HepG2 (cell line): ENCODE results near the gene MAP4K3. TPM values are rescaled to one million over a fixed set of nuclear protein-coding genes. Genes with fewer than 3 reads are reported as not detected.

Experiments used
- ATAC-seq: fragments of 200-7000 bp; cut with Tn5 transposase; 3 replicates; pipeline ENCODE4 v1.9.1; 2020; ENCODE audit warnings: mild to moderate bottlenecking, moderate library complexity
- BruUV-seq: library from RNA; stranded (reverse); fragments of 400-500 nt; replicated peaks from 2 replicates; lab custom pipeline; 2021; lab: Mats Ljungman, UMichigan
- CTCF ChIA-PET: fragments of 300-600 bp; formaldehyde crosslinking; extraction: SDS; loops from one replicate; lab custom pipeline; 2021; ENCODE audit warnings: low total read pairs, inconsistent platforms, low intra/inter-chr PET ratio; lab: Yijun Ruan, JAX
- POLR2A ChIA-PET: fragments of 350-600 bp; sonication (Branson Sonifier 250); formaldehyde crosslinking; loops from one replicate; lab custom pipeline; 2020; ENCODE audit warnings: antibody characterized with exemption, inconsistent platforms; lab: Yijun Ruan, JAX
- DNase-seq: peaks from one replicate; pipeline ENCODE4 v3.0.0-alpha.2; 2015; ENCODE audit warnings: low spot score
- FAIRE-seq: peaks from 3 replicates; lab custom pipeline; 2011; peaks lifted over from hg19 to GRCh38; lab: Jason Lieb, UNC
- H2AFZ ChIP-seq: one replicate; pipeline ENCODE4 v1.6.1; 2011; ENCODE audit warnings: low read length, inconsistent platforms
- H3K27ac ChIP-seq: fragments of 300-600 bp; 3 replicates; pipeline ENCODE4 v1.8.0; 2011; ENCODE audit warnings: mixed run types, mild to moderate bottlenecking, mixed read lengths, low read length, inconsistent platforms; ENCODE audit not compliant: insufficient read depth; ENCODE audit errors: extremely low read length
- H3K27me3 ChIP-seq, 2 experiments: fragments of 200-600 bp in 1 of 2; 2 replicates in 1 of 2; 3 replicates in 1 of 2; pipeline versions ENCODE4 v1.6.0 to v1.8.0; 2011; ENCODE audit warnings: low read length in 2 of 2, mild to moderate bottlenecking in 2 of 2, moderate library complexity in 2 of 2, inconsistent platforms in 1 of 2; ENCODE audit not compliant: insufficient read depth in 2 of 2, control insufficient read depth in 1 of 2
- H3K36me3 ChIP-seq, 2 experiments: fragments of 200-600 bp in 1 of 2; replicated peaks in 1 of 2; 2 replicates in 1 of 2; 3 replicates in 1 of 2; pipeline versions ENCODE4 v1.5.1 to v1.8.0; 2011; ENCODE audit warnings: low read length in 2 of 2, inconsistent platforms in 1 of 2; ENCODE audit not compliant: insufficient read depth in 2 of 2, control insufficient read depth in 1 of 2
- H3K4me1 ChIP-seq: 2 replicates; pipeline ENCODE4 v1.5.1; 2012; ENCODE audit warnings: low read length, inconsistent platforms; ENCODE audit not compliant: insufficient read depth
- H3K4me2 ChIP-seq: 2 replicates; pipeline ENCODE4 v1.6.0; 2011; ENCODE audit warnings: low read depth, low read length, inconsistent platforms
- H3K4me3 ChIP-seq, 3 experiments: fragments of 200-600 bp in 1 of 3; sonication (generic), shearing (Covaris generic) in 1 of 3; replicated peaks in 1 of 3; 2 replicates each; pipeline ENCODE4 v1.5.1; 2011 to 2016; ENCODE audit warnings: low read length in 3 of 3, inconsistent platforms in 2 of 3, low read depth in 2 of 3, mild to moderate bottlenecking in 2 of 3, control low read depth in 1 of 3, mixed read lengths in 1 of 3; ENCODE audit not compliant: insufficient read depth in 1 of 3
- H3K79me2 ChIP-seq: one replicate; pipeline ENCODE4 v1.6.1; 2011; ENCODE audit warnings: low read length, inconsistent platforms; ENCODE audit not compliant: insufficient read depth
- H3K9ac ChIP-seq: 2 replicates; pipeline ENCODE4 v1.6.0; 2011; ENCODE audit warnings: mild to moderate bottlenecking, low read depth, low read length, inconsistent platforms; ENCODE audit not compliant: insufficient read depth
- H3K9me3 ChIP-seq: 2 replicates; pipeline ENCODE4 v1.5.1; 2012; ENCODE audit warnings: mild to moderate bottlenecking, low read length
- H4K20me1 ChIP-seq: 2 replicates; pipeline ENCODE4 v1.6.0; 2011; ENCODE audit warnings: inconsistent platforms, mild to moderate bottlenecking, low read length, moderate library complexity; ENCODE audit not compliant: insufficient read depth
- ATF7 ChIP-seq, 2 experiments: fragments of 450-650 bp in 1 of 2; sonication (generic) in 1 of 2; formaldehyde crosslinking in 1 of 2; IDR thresholded peaks; 2 replicates each; pipeline versions ENCODE4 v1.4.0 to v1.6.1; 2016 to 2020; ENCODE audit warnings: antibody characterized with exemption in 1 of 2, mild to moderate bottlenecking in 1 of 2, missing genetic modification reagents in 1 of 2
- BRD4 ChIP-seq: sonication (generic); formaldehyde crosslinking; IDR thresholded peaks from 2 replicates; pipeline ENCODE4 v1.4.0; 2020; ENCODE audit warnings: missing genetic modification reagents
- CEBPB ChIP-seq: IDR thresholded peaks from 2 replicates; pipeline ENCODE4 v1.6.1; 2011; ENCODE audit warnings: low read depth, low read length, improper control_type of control experiment, borderline replicate concordance
- CEBPG ChIP-seq: IDR thresholded peaks from 2 replicates; pipeline ENCODE4 v1.6.1; 2016
- DNMT1 ChIP-seq: sonication (generic); formaldehyde crosslinking; IDR thresholded peaks from 2 replicates; pipeline ENCODE4 v1.5.1; 2020; ENCODE audit warnings: mild to moderate bottlenecking, missing genetic modification reagents
- TGIF2 ChIP-seq: IDR thresholded peaks from 2 replicates; pipeline ENCODE4 v1.6.1; 2016; ENCODE audit warnings: control low read depth, missing compliant biosample characterization
- ZNF101 ChIP-seq: sonication (generic); formaldehyde crosslinking; IDR thresholded peaks from 2 replicates; pipeline ENCODE4 v1.4.0; 2020; ENCODE audit warnings: mild to moderate bottlenecking, low read depth, missing genetic modification reagents, borderline replicate concordance
- WGBS: methylation state at CpG from one replicate; pipeline ENCODE4 v1.1.6; 2017; ENCODE audit warnings: low lambda C conversion rate; 5-methylcytosine and 5-hydroxymethylcytosine counted together
- in situ Hi-C: cut with HindIII; loops from 2 replicates; pipeline ENCODE4 v1.10.0; 2017; ENCODE audit warnings: low pct_unique_long_range_greater_than_20kb; ENCODE audit not compliant: extremely low pct_ligation_motif_present
- intact Hi-C: fragments of 100-400 bp; cut with micrococcal nuclease; formaldehyde crosslinking; loops from one replicate; pipeline ENCODE4 v1.10.0; 2022; ENCODE audit not compliant: unreplicated experiment
- polyA plus RNA-seq, 8 experiments: library from polyadenylated mRNA; depleted of rRNA in 3 of 8; stranded (reverse) in 7 of 8; unstranded in 1 of 8; fragments of >200 nt; fragmentation: Illumina TruSeq in 4 of 8; extraction: Trizol in 4 of 8; gene quantifications; 2 replicates each; pipeline versions ENCODE4 v1.2.1 to v1.2.3, GENCODE V29; 2011 to 2016; ENCODE audit warnings: low read depth in 4 of 8, missing spikeins in 1 of 8, mixed read lengths in 1 of 8; ENCODE audit not compliant: insufficient read depth in 1 of 8
- total RNA-seq, 5 experiments: library from RNA; depleted of rRNA; stranded (reverse); fragments of >200 nt; fragmentation: Illumina TruSeq; extraction: Trizol; gene quantifications; 2 replicates each; pipeline ENCODE4 v1.2.3, GENCODE V29; 2016; ENCODE audit warnings: low read depth in 1 of 5

The MAP4K3 gene
- total and polyA plus RNA-seq, 2 of the 13 experiments (the other 11 are each of a cell fraction or from before 2014, with no cell fraction given): 45.9 to 53.2 TPM

DNA sequence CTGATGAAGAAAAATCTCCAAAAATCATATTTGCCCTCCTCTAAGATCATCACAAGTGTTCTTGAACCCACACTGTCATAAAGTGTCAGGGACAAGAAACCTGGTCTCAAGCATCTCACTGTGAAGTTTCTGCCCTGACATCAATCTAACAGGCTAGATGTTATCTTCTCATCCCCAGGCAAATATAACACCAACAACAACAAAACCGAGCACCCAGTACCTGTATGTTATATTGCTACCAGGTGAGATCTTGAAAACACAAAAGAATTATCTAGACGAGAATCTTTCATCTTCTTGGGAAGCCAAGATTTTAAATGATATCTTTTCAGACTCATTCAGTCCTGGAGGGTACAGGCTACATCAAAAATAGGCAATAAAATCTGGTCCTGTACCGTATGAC is 8.8 kb upstream of the MAP4K3 start (continued):
- TF ChIP-seq BRD4: no peak

DNA sequence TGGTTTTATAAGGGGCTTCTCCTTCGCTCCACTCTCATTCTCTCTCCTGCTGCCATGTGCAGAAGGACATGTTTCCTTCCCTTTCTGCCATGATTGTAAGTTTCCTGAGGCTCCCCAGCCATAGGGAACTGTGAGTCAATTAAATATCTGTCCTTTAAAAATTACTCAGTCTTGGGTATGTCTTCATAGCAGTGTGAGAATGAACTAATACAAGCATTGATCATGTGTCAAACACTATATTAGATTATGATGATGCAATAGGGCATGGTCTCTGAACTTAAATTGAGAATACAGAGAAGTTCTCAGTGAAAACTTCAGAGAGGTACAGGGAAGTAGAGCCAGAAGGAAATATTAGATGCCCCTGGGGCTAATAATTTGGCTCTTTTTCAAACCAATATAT is 5.9 kb upstream of the MAP4K3 start:
- no peak for FAIRE-seq
- Histone ChIP-seq H3K4me2 (no peak overlapping the region), H3K79me2 (peaks cover 26% of the 10 kb centered on the region), H3K9ac (no peak overlapping the region), H4K20me1 (no peaks in the 10 kb centered on the region), H2AFZ (no peak overlapping the region), H3K9me3 (peaks cover 9% of the 10 kb centered on the region; the same call in 1 of the 2 replicates), H3K36me3 (peaks cover 0 to 2% of the 10 kb centered on the region in 2 experiments; a peak in 3 of 5 replicates), H3K27me3 (no peaks in the 10 kb centered on the region; a peak in 1 of 5 replicates), H3K4me1 (peaks cover 40% of the 10 kb centered on the region)
- no peak for DNase-seq
- in situ Hi-C loops (no loop called here), intact Hi-C loops (no loop called here)
- ChIA-PET CTCF (no interaction called here), POLR2A (no interaction called here)
- ATAC-seq: no peak
- TF ChIP-seq CEBPG: 0 out of 2 replicates have a peak, but pooled peaks have one; percentile 29
- TF ChIP-seq CEBPB: peak; percentile 81
- no peak for TF ChIP-seq DNMT1 (CRISPR knock-in tag)
- TF ChIP-seq ATF7 (IDR thresholded peaks at IDR 0.05): peak; percentile 83
- TF ChIP-seq ATF7 (CRISPR knock-in tag; IDR thresholded peaks at IDR 0.05): no peak
- TF ChIP-seq TGIF2 (CRISPR knock-in tag): no peak
- no peak for TF ChIP-seq ZNF101
- TF ChIP-seq, all 625 proteins: peak for 3
- no TSS peak for BruUV-seq
- no peak overlapping the region for H3K27ac ChIP-seq
- 96% methylated on average over 1 of the region's 1 CpG for WGBS
- no peak overlapping the region for H3K4me3 ChIP-seq
